Stimulated activated naive B cell treated with anti-CD40 and anti-IgM and Interleukin-4, amounts not matched to agents 10 μg/mL and 1 μg/mL and 100 μg/mL, for 72 hours (primary cell): ENCODE results near the gene TLCD3A.
A peak's percentile ranks its signal among the peaks of the same experiment; 100 is the strongest.

ENCODE experiments used
- ATAC-seq, 2 donors: fragments of 150-1000 bp; cut with Tn5 transposase; replicated peaks; 2 replicates each; pipeline ENCODE4 v1.10.0; 2021; ENCODE audit warnings: moderate library complexity in 1 of 2
- DNase-seq: peaks from one replicate; pipeline ENCODE4 v3.0.0; 2021
- H3K27ac Mint-ChIP-seq: one replicate; pipeline ENCODE4 v1.8.0; 2022; ENCODE audit warnings: mild to moderate bottlenecking, mixed read lengths
- H3K27me3 Mint-ChIP-seq, 2 donors: one replicate each; pipeline ENCODE4 v1.8.0; 2022; ENCODE audit warnings: mixed read lengths in 2 of 2
- H3K36me3 Mint-ChIP-seq, 2 donors: one replicate each; pipeline ENCODE4 v1.8.0; 2022; ENCODE audit warnings: mixed read lengths in 2 of 2, mild to moderate bottlenecking in 1 of 2
- H3K4me1 Mint-ChIP-seq, 2 donors: one replicate each; pipeline ENCODE4 v1.8.0; 2022; ENCODE audit warnings: mixed read lengths in 2 of 2, mild to moderate bottlenecking in 1 of 2
- H3K4me3 Mint-ChIP-seq, 2 donors: one replicate each; pipeline ENCODE4 v1.8.0; 2022; ENCODE audit warnings: mild to moderate bottlenecking in 2 of 2, mixed read lengths in 2 of 2, moderate library complexity in 1 of 2
- H3K9me3 Mint-ChIP-seq, 2 donors: one replicate each; pipeline ENCODE4 v1.8.0; 2022; ENCODE audit warnings: mixed read lengths in 2 of 2, mild to moderate bottlenecking in 1 of 2

TLCD3A gene

DNA sequence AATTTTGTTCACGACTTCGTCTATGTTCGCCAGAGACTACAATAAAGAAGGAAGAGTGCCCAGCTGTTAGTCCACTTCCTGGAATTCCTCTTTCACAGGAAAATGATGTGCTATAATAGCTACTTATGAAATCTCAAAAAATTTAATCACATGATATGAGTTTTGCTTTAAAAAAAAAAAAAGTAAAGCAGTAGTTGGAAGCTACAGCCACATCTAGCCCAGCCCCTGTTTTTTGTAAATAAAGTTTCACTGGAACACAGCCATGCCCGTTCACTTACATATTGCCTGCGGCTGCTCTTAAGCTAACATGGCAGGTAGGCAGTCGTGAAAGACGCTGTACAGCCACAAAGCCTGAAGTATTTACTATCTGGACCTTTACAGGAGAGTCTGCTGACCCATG, 33.1 kb upstream of the TLCD3A start:
- Mint-ChIP-seq H3K4me1 (peaks cover 0 to 1% of the 10 kb centered on the region in 2 donors), H3K27me3 (no peaks in the 10 kb centered on the region), H3K27ac (no peak overlapping the region), H3K4me3 (no peak overlapping the region), H3K9me3 (no peaks in the 10 kb centered on the region), H3K36me3 (peaks cover 29 to 40% of the 10 kb centered on the region in 2 donors)
- ATAC-seq (no peak), DNase-seq (no peak)

DNA sequence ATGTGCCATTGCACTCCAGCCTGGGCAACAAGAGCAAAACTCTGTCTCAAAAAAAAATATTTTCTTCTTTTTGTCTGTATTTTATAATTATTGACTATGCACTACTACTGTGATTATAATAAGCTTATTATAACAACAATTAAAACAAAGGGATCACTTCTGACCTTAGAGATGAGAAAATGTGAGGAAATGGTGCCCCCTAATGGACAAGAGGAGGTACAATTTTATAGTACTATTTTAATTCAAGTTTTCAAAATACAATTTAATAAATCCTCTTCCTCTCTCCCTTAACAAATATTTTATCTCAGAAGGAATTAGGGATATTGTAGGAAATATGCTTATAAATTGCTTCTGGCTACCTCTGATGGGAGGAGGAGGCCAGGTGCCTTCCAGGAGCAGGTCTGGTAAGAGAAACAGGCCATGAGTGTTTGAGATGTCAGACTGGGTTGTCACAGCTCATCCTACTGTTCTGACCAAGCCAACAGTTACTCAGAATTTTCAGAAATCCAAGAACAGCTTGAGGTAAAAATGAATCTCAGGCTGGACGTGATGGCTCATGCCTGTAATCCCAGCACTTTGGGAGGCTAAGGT, 31.8 kb upstream of the TLCD3A start:
- Mint-ChIP-seq H3K36me3 (peaks cover 24 to 36% of the 10 kb centered on the region in 2 donors), H3K4me1 (peaks cover 3 to 7% of the 10 kb centered on the region in 2 donors), H3K4me3 (no peak overlapping the region), H3K27me3 (no peaks in the 10 kb centered on the region), H3K9me3 (no peaks in the 10 kb centered on the region), H3K27ac (no peak overlapping the region)
- peak in 1 of 2 donors; percentile 33 for ATAC-seq
- DNase-seq = no peak

DNA sequence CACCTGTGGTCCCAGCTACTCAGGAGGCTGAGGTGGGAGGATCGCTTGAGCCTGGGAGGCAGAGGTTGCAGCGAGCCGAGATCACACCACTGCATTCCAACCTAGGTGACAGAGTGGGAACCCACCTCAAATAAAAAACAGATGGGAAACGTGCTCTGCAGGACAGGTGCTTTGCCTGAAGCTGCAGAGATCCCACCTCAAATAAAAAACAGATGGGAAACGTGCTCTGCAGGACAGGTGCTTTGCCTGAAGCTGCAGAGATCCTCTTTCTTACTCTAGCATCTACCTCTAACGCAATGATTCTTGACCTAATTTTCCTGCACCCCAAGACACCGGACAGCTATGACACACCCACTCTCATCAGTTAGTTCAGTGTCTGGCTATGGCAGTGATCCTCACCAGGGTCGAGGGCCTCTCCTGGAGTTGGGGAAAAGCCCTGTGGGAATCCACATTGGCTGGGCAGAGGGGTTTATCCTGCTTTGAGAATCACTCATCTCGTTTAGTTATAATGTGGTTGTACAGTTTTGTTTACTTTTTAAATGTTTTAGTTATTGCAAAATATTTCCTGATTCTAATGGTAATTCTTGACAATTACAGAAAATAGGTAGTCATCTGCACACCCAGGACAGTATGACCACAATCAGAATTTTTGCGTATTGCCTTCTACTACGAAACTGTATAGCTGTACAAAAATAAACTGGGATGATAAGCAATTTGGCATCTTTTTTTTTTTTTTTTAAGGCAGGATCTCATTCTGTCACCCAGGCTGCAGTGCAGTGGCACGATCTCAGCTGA, 29.1 kb upstream of the TLCD3A start:
- Mint-ChIP-seq H3K4me1 (peaks cover 6 to 13% of the 10 kb centered on the region in 2 donors), H3K27me3 (no peaks in the 10 kb centered on the region), H3K36me3 (peaks cover 14 to 35% of the 10 kb centered on the region in 2 donors), H3K4me3 (no peak overlapping the region), H3K9me3 (no peaks in the 10 kb centered on the region), H3K27ac (no peak overlapping the region)
- no peak for ATAC-seq
- no peak for DNase-seq

DNA sequence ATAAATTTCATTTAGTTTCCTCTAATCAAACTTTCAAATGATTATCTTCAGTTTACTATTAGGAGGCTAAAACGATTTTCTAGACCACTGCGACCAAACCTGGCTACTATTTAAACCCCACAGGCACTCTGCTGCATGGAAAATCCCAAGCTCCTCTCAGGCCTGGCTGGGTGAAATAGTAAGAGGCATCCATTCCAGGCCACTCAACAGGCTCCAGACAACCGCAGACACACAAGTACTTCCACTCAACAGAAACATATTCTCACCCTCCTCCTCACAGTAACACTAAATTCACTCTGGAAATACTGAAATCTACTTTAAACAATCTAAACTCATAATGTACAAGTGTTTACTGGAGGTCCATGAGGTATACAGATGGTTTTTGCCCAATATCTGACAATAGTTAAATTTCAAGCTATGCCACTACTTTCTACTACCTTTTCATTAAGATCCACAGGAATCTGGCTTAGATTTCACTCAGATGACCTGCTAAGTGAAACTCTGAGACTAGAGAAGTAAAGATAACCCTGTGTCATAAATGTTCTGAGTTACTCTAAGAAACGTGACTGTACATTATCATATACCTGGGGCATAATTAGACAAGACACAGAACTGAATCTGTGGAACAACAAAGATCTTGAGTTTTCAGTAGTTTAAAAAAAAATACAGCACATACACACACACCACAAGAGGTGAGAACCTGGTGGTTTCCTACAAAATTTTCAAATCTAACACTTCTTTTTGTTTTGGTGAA, 28.1 kb upstream of the TLCD3A start:
- peaks cover 11 to 22% of the 10 kb centered on the region in 2 donors for H3K4me1 Mint-ChIP-seq
- H3K27me3 Mint-ChIP-seq = no peaks in the 10 kb centered on the region
- H3K36me3 Mint-ChIP-seq = peaks cover 15 to 41% of the 10 kb centered on the region in 2 donors
- DNase-seq (no peak), ATAC-seq (no peak)
- no peaks in the 10 kb centered on the region for H3K9me3 Mint-ChIP-seq
- no peak overlapping the region for H3K27ac Mint-ChIP-seq
- no peak overlapping the region for H3K4me3 Mint-ChIP-seq

DNA sequence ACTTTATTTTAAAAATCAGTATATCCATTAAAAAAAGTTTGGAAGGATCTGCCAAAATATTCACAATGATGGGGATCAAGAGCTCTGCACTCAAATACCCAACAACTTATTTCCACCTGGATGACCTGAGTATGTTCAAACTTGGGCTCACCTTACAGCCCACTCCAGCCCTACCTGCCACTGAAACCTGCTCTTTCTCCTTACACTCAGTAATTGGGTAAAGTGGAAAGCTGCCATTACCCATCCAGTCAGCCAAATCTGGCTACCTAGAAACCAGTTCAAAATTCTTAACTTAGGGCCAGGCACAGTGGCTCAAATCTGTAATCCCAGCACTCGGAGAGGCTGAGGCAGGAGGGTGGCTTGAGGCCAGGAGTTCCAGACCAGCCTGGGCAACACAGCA, 27.4 kb upstream of the TLCD3A start:
- Mint-ChIP-seq H3K27ac (no peak overlapping the region), H3K9me3 (no peaks in the 10 kb centered on the region), H3K4me3 (no peak overlapping the region), H3K27me3 (no peaks in the 10 kb centered on the region), H3K36me3 (peaks cover 21 to 44% of the 10 kb centered on the region in 2 donors), H3K4me1 (peaks cover 11 to 28% of the 10 kb centered on the region in 2 donors)
- ATAC-seq = no peak
- no peak for DNase-seq

DNA sequence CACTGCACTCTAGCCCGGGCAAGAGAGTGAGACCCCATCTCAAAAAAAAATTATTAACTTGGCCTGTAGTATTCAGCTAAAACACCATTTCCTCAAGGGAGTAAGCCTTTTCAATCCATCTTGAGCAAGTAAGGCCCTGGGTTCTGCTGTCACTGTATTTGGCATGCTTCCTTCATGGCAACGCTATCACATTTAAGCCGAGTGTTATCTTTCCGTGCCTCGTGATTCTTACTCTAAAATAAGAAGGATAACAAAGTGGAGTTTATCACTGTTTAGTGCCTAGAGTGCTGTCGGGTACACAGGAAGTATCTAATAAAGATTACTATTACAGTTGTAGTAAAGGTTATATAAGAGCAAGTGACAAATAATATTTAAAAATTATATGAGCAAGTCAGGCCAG, 26.5 kb upstream of the TLCD3A start:
- Mint-ChIP-seq H3K27ac (no peak overlapping the region), H3K27me3 (no peaks in the 10 kb centered on the region), H3K4me1 (peaks cover 10 to 28% of the 10 kb centered on the region in 2 donors), H3K9me3 (no peaks in the 10 kb centered on the region), H3K36me3 (peaks cover 21 to 44% of the 10 kb centered on the region in 2 donors), H3K4me3 (no peak overlapping the region)
- ATAC-seq (no peak), DNase-seq (no peak)

DNA sequence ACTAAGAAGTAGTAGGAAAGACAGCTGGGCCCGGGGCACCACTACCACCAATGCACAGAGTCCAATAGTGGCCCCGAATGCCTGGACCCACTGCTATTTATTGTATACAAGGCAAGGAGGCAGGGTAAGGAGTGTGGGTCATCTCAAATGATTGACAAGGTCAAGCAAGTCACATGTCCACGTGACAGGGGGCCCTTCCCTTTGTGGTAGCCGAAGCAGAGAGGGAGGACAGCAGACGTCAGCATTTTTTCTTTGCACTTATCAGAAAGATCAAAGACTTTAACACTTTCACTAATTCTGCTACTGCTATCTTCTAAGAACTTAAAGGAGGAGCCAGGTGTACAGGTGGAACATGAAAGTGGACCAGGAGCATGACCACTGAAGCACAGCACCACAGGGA, 24.3 kb upstream of the TLCD3A start:
- no peak for DNase-seq
- Mint-ChIP-seq H3K27me3 (no peaks in the 10 kb centered on the region), H3K4me1 (peaks cover 16 to 39% of the 10 kb centered on the region in 2 donors), H3K36me3 (peaks cover 21 to 45% of the 10 kb centered on the region in 2 donors), H3K4me3 (no peak overlapping the region), H3K27ac (no peak overlapping the region), H3K9me3 (no peaks in the 10 kb centered on the region)
- ATAC-seq = no peak

DNA sequence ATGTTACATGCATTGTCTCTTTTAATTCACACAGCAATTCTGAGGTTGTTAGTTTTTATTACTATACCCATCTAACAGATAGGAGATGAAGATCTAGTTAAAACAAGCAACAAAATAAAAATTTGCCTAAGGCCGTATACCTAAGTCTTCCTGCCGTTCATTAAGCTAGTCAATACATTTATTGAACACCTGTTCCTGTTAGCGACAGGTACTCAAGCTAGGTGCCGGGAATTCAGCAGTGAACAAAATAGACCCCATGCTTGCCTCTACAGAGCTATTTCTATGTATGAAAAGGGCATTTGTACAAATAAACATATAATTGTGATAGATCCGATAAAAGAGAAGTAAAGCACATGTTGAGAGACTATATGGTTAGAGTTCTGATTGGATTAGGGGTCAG, 14.3 kb upstream of the TLCD3A start:
- Mint-ChIP-seq H3K4me1 (peaks cover 13 to 23% of the 10 kb centered on the region in 2 donors), H3K27me3 (no peaks in the 10 kb centered on the region), H3K9me3 (no peaks in the 10 kb centered on the region), H3K27ac (no peak overlapping the region), H3K36me3 (peaks cover 13 to 17% of the 10 kb centered on the region in 2 donors), H3K4me3 (no peak overlapping the region)
- no peak for DNase-seq
- ATAC-seq = no peak

DNA sequence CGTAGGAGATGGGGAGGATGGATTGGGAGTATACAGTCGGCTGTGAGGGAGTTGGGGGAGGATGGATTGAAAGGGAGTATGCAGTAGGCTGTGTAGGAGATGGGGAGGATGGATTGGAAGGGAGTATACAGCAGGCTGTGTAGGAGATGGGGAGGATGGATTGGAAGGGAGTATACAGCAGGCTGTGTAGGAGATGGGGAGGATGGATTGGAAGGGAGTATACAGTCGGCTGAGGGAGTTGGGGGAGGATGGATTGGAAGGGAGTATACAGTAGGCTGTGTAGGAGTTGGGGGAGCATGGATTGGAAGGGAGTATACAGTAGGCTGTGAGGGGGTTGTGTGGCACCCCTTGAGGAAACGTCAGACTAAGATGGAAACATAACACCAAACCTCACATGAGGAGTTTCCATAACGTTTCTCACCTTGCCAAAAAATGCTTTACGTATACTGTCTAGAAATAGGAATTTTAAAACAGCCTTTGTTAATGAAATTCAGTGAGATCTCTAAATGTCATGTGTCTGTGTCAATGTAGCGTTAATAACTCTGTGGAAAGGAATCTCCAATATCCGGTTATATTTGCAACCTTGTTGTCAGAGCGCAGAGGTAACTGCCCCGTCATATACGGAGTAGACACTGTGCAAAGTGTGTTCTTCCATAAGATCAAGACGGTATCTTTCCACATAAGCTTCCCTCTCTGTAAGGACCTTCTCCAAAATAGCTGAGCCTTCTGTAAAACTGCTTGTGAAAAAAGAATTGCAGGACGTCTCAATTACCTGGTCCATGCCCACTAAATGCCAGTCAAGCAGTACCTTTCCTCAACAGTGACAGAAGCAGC, 11.5 kb upstream of the TLCD3A start:
- no peak overlapping the region for H3K27ac Mint-ChIP-seq
- DNase-seq (no peak), ATAC-seq (no peak)
- H3K27me3 Mint-ChIP-seq = peaks cover 0 to 3% of the 10 kb centered on the region in 2 donors
- no peak overlapping the region for H3K4me3 Mint-ChIP-seq
- peaks cover 7 to 10% of the 10 kb centered on the region in 2 donors for H3K36me3 Mint-ChIP-seq
- no peaks in the 10 kb centered on the region for H3K9me3 Mint-ChIP-seq
- peaks cover 4 to 7% of the 10 kb centered on the region in 2 donors for H3K4me1 Mint-ChIP-seq

DNA sequence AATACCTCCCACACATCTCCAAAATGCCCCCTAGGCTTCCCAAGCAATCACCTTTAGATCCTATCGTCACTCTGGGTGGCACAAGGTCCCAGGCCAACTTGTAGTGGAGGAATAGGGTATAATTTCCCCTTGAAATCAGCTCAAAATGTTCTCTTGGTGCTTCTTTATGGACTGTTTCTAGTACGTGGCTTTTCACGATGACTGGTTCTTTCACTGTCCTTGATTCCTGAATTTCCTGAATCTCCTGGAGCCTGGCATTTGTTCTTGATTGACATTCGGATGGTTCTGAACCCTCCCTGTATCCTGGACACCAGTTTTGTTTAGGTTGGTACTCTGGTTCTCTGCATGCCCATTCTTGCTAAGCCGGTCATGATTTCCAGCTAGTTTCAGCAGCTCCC, 10.9 kb upstream of the TLCD3A start:
- H3K27me3 Mint-ChIP-seq = peaks cover 0 to 3% of the 10 kb centered on the region in 2 donors
- H3K4me3 Mint-ChIP-seq = no peak overlapping the region
- H3K9me3 Mint-ChIP-seq = no peaks in the 10 kb centered on the region
- no peak for ATAC-seq
- peaks cover 7 to 10% of the 10 kb centered on the region in 2 donors for H3K36me3 Mint-ChIP-seq
- peaks cover 4 to 7% of the 10 kb centered on the region in 2 donors for H3K4me1 Mint-ChIP-seq
- no peak overlapping the region for H3K27ac Mint-ChIP-seq
- no peak for DNase-seq

DNA sequence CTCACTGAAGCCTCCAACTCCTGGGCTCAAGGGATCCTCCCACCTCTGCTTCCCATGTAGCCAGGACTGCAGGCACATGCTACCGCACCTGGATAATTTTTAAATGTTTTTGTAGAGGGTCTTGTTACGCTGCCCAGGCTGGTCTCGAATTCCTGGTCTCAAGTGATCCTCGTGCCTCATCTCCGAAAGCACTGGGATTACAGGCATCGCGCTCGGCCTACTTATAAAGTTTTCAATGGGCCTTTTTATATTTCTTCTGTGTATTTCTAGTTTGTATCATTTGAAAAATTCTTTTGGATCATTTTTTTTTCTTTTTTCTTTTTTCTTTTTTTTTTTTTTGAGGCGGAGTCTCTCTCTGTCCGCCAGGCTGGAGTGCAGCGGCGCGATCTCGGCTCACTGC, 7.3 kb upstream of the TLCD3A start:
- no peak overlapping the region for H3K27ac Mint-ChIP-seq
- H3K9me3 Mint-ChIP-seq = no peaks in the 10 kb centered on the region
- peaks cover 3 to 12% of the 10 kb centered on the region in 2 donors for H3K27me3 Mint-ChIP-seq
- no peaks in the 10 kb centered on the region for H3K36me3 Mint-ChIP-seq
- ATAC-seq (no peak), DNase-seq (no peak)
- H3K4me1 Mint-ChIP-seq = peaks cover 0 to 4% of the 10 kb centered on the region in 2 donors
- no peak overlapping the region for H3K4me3 Mint-ChIP-seq

DNA sequence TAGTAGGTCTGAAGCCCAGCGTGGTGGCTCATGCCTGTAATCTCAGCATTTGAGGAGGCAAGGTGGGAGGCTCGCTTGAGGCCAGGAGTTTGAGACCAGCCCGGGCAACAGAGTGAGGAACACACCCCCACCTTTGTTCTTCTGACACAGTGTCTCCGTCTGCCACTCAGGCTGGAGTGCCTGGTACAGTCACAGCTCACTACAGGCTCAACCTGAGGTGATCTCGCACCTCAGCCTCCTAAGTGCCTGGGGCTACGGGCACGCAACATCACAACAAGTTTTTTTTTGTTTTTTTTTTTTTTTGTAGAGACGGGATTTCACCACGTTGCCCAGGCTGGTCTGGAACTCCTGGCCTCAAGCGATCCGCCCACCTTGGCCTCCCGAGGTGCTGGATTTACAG, 6.7 kb upstream of the TLCD3A start:
- no peaks in the 10 kb centered on the region for H3K36me3 Mint-ChIP-seq
- peaks cover 3 to 18% of the 10 kb centered on the region in 2 donors for H3K27me3 Mint-ChIP-seq
- H3K4me3 Mint-ChIP-seq = no peak overlapping the region
- H3K9me3 Mint-ChIP-seq = no peaks in the 10 kb centered on the region
- no peak overlapping the region for H3K27ac Mint-ChIP-seq
- ATAC-seq (no peak), DNase-seq (no peak)
- no peaks in the 10 kb centered on the region for H3K4me1 Mint-ChIP-seq

DNA sequence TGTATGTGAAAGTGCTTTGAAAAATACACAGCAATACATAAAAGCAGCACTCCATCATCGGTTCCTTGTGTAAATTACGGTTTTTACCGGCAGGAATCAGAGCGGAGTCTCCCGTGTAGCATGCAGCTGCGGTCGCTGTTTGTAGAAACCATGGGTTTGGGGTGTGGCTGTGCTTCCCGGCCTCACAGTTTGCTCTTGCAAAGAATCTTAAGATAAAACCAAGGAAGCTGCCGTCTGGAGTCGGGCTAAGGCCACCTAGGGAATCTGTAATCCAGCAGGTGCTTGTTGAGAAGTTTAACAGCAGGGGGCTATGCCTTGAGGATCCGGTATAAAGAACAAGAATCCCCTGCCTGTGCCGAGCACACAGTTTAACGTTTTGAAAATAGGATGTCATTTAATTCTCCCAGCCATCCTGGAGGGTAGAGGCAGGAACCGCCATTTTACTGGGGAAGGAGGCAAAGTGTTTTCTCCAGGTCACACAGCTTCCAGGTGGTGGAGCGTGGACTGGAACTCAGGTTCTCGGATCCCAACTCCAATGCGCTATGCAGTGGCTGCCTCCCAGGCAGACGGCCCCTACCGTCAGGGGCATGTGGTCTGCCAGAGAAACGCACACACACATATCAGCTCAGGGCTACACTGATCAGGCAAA, 6.0 kb upstream of the TLCD3A start:
- Mint-ChIP-seq H3K27me3 (peaks cover 3 to 23% of the 10 kb centered on the region in 2 donors), H3K9me3 (no peaks in the 10 kb centered on the region), H3K4me1 (peaks cover 0 to 3% of the 10 kb centered on the region in 2 donors), H3K36me3 (no peaks in the 10 kb centered on the region), H3K4me3 (no peak overlapping the region), H3K27ac (no peak overlapping the region)
- DNase-seq (no peak), ATAC-seq (no peak)
